ENCODE results near the gene CENPP.

Gene CENPP

DNA sequence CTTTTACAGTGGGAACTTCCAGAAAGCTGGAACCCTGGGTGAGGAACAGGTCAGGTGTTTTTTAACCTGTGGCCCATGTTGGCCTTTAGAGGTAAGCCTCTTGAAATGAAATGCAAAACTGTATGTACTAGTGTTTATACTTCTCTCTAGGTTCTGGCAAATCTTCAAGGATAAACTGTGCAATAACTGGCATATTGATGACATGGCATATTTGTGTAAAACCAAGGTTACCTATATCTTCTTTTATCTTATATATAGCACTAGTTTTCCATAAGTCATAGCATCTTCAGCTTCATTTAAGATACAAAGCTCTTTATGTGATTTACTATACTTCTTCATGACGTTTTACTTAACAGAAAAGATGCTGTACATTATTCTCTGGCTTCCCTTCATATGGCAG, 24.8 kb upstream of the CENPP start:
- no peak for TF ChIP-seq CREB1 (IDR thresholded peaks at IDR 0.05; ENCODE audit: low read depth)
- no peak for TF ChIP-seq NFIC (IDR thresholded peaks at IDR 0.05)
- TF ChIP-seq, protein P1, sequence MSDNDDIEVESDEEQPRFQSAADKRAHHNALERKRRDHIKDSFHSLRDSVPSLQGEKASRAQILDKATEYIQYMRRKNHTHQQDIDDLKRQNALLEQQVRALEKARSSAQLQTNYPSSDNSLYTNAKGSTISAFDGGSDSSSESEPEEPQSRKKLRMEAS (IDR thresholded peaks at IDR 0.05), result no peak

DNA sequence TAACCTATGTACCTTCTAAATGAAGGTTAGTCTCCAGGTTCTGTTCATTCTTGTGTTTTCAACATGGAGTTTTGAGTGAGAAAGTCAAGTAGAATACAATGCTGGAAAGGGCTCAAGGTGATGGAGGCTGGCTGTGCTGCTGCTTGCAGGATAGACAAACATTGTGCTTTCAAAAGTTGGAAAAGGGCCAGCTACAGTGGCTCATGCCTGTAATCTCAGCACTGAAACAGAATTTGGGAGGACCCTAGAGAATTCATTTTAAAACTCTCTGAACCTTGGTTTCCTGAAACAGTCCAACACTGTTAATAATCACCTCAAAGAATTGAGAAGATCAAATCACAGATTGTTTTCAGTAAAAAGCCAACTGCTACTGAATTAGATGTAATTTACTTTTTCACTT, 16.9 kb upstream of the CENPP start:
- TF ChIP-seq ZBTB7A (IDR thresholded peaks at IDR 0.05; ENCODE audit: low read depth) (no peak), TCF12 (IDR thresholded peaks at IDR 0.05; ENCODE audit: low read depth) (no peak), CEBPB (IDR thresholded peaks at IDR 0.05) (no peak), CREB1 (IDR thresholded peaks at IDR 0.05; ENCODE audit: low read depth) (no peak), TEAD4 (IDR thresholded peaks at IDR 0.05) (no peak), NFIC (IDR thresholded peaks at IDR 0.05) (no peak)
- TF ChIP-seq, protein P2, sequence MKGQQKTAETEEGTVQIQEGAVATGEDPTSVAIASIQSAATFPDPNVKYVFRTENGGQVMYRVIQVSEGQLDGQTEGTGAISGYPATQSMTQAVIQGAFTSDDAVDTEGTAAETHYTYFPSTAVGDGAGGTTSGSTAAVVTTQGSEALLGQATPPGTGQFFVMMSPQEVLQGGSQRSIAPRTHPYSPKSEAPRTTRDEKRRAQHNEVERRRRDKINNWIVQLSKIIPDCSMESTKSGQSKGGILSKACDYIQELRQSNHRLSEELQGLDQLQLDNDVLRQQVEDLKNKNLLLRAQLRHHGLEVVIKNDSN (IDR thresholded peaks at IDR 0.05), result no peak
- TF ChIP-seq, protein P3, sequence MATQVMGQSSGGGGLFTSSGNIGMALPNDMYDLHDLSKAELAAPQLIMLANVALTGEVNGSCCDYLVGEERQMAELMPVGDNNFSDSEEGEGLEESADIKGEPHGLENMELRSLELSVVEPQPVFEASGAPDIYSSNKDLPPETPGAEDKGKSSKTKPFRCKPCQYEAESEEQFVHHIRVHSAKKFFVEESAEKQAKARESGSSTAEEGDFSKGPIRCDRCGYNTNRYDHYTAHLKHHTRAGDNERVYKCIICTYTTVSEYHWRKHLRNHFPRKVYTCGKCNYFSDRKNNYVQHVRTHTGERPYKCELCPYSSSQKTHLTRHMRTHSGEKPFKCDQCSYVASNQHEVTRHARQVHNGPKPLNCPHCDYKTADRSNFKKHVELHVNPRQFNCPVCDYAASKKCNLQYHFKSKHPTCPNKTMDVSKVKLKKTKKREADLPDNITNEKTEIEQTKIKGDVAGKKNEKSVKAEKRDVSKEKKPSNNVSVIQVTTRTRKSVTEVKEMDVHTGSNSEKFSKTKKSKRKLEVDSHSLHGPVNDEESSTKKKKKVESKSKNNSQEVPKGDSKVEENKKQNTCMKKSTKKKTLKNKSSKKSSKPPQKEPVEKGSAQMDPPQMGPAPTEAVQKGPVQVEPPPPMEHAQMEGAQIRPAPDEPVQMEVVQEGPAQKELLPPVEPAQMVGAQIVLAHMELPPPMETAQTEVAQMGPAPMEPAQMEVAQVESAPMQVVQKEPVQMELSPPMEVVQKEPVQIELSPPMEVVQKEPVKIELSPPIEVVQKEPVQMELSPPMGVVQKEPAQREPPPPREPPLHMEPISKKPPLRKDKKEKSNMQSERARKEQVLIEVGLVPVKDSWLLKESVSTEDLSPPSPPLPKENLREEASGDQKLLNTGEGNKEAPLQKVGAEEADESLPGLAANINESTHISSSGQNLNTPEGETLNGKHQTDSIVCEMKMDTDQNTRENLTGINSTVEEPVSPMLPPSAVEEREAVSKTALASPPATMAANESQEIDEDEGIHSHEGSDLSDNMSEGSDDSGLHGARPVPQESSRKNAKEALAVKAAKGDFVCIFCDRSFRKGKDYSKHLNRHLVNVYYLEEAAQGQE (IDR thresholded peaks at IDR 0.05; ENCODE audit: low read depth), result no peak
- TF ChIP-seq, protein P1 (IDR thresholded peaks at IDR 0.05), result no peak

DNA sequence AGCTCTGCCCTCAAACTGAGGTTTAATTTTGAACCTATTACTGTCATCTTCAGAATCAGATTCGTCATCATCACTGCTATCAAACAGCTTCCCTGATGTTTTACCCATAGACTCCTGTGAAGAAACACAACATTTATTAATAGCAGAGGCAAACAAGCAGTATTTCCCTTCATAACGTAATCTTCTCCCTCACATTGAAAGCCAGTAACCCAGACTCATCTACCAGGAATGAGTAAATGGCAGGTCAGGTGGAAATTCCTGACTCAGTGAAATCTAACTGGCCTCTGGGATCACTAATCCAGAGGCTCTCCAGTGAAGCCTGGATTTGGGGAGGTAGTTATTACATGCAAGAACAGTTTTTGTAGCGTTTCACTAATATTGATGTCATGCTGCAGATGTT, 15.2 kb upstream of the CENPP start:
- TF ChIP-seq EGR1 (IDR thresholded peaks at IDR 0.05) (no peak), ZBTB7A (IDR thresholded peaks at IDR 0.05; ENCODE audit: low read depth) (no peak), EP300 (IDR thresholded peaks at IDR 0.05; ENCODE audit: borderline replicate concordance) (no peak), TEAD4 (IDR thresholded peaks at IDR 0.05) (no peak), FOXM1 (IDR thresholded peaks at IDR 0.05; ENCODE audit: borderline replicate concordance, low read depth) (no peak)
- TF ChIP-seq, protein P1 (IDR thresholded peaks at IDR 0.05), result no peak

DNA sequence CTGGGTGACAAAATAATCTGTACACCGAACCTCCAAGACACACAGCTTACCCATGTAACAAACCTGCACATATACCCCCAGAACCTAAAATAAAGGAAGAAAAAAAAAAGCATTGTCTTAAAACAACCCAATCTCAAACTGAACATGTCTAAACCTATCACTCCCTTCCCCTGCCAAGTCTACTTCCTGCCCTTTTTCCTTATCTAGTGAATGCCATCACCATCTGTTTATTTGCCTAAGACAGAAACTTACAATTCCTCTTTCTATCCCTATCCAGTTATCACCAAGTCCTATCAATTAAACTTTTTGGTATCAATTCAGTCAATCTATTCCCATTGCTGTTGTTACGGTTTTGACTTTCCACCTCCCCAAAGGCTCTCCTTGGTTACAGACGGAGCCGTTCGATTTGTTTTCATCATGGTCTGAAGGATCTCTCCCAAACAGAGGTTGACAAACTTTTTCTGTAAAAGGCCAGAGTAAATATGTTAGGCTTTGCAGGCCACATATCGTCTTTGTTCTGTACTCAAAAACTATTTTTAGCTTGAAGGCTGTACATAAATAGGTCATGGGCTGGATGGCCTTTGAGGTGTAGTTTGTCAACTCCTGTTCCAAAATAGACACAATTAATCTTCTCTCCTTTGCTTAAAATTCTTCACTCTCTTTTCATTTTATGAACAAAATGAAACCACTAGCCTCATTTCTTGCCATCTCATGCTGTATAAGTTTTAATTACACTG, 12.7 kb upstream of the CENPP start:
- TF ChIP-seq ZBTB7A (IDR thresholded peaks at IDR 0.05; ENCODE audit: low read depth), result no peak
- TF ChIP-seq, protein P2 (IDR thresholded peaks at IDR 0.05), result no peak
- TF ChIP-seq FOXM1 (IDR thresholded peaks at IDR 0.05; ENCODE audit: borderline replicate concordance, low read depth), result no peak
- TF ChIP-seq CREB1 (IDR thresholded peaks at IDR 0.05; ENCODE audit: low read depth), result no peak
- TF ChIP-seq, protein P1 (IDR thresholded peaks at IDR 0.05), result no peak
- no peak for TF ChIP-seq RAD21 (IDR thresholded peaks at IDR 0.05; ENCODE audit: low read depth)
- no peak for TF ChIP-seq EP300 (IDR thresholded peaks at IDR 0.05; ENCODE audit: borderline replicate concordance)
- no peak for TF ChIP-seq NFIC (IDR thresholded peaks at IDR 0.05)
- TF ChIP-seq TCF12 (IDR thresholded peaks at IDR 0.05; ENCODE audit: low read depth), result no peak
- no peak for TF ChIP-seq TEAD4 (IDR thresholded peaks at IDR 0.05)
- TF ChIP-seq, protein P3 (IDR thresholded peaks at IDR 0.05; ENCODE audit: low read depth), result no peak
- TF ChIP-seq CEBPB (IDR thresholded peaks at IDR 0.05), result no peak
- TF ChIP-seq YY1 (IDR thresholded peaks at IDR 0.05; ENCODE audit: low read depth), result no peak
- no peak for TF ChIP-seq TAF1 (IDR thresholded peaks at IDR 0.05; ENCODE audit: low read depth)
- no peak for TF ChIP-seq EGR1 (IDR thresholded peaks at IDR 0.05)

DNA sequence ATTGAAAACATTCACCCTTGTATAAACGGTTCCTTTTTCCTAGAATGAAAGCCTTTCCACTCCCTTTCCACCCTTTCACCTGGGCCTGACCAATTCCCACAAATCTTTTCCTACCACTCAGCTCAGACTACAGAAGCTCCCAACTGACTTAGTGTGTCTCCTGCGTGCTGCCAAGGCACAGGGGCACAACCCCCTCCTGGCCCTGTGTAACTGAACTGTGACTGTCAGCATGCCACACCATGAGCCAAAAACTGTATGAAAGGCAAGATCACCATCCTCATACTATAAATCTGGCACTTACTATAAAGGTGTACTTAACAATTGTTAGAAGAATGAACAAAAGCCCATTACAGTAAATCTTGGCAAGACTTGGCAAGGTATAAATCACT, 12.1 kb upstream of the CENPP start:
- TF ChIP-seq TAF1 (IDR thresholded peaks at IDR 0.05; ENCODE audit: low read depth) (no peak), TEAD4 (IDR thresholded peaks at IDR 0.05) (no peak), CEBPB (IDR thresholded peaks at IDR 0.05) (no peak), NFIC (IDR thresholded peaks at IDR 0.05) (no peak), CREB1 (IDR thresholded peaks at IDR 0.05; ENCODE audit: low read depth) (no peak), FOXM1 (IDR thresholded peaks at IDR 0.05; ENCODE audit: borderline replicate concordance, low read depth) (no peak), YY1 (IDR thresholded peaks at IDR 0.05; ENCODE audit: low read depth) (no peak)

DNA sequence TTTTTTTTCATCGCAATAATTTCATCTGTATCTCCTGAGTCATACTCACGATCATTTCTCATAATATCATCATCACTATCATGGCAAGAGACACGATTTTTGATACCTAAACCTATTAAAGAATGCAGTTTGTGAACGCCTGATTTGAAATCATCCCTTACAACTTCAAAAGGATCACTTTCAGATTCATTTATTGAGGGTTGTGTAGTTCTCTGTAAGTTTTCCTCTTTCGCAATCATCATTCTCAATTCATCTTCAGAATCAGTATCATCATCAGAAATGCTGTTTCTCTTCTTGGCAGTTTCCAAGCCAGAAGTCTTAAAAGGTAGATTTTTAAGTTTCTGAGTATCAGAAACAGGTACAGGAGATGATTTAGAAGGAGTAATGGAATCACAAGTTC, 10.3 kb upstream of the CENPP start:
- TF ChIP-seq CEBPB (IDR thresholded peaks at IDR 0.05) (0 out of 2 replicates have a peak, but pooled peaks have one; percentile 8), TAF1 (IDR thresholded peaks at IDR 0.05; ENCODE audit: low read depth) (no peak)

All from Ishikawa (cell line).